Activated T-helper 2 cell treated with anti-CD3 and anti-CD28 coated beads, Interferon-gamma antibody, Interleukin-2, Interleukin-4, amounts not matched to agents 10 μg/mL and 5 μg/mL and 100 μg/mL, durations not matched to agents 14 hours and 24 hours and 36 hours (primary cell): ENCODE data around the gene TPRA1. TPM values are rescaled to one million over a fixed set of nuclear protein-coding genes. Genes with fewer than 3 reads are reported as not detected.

Source experiments
- DNase-seq: peaks from one replicate; pipeline ENCODE4 v3.0.0; 2021; ENCODE audit warnings: low spot score
- H3K27ac Mint-ChIP-seq: one replicate; pipeline ENCODE4 v1.8.0; 2021; ENCODE audit warnings: mixed read lengths
- H3K27me3 Mint-ChIP-seq: one replicate; pipeline ENCODE4 v1.8.0; 2021; ENCODE audit warnings: low read depth, mixed read lengths
- H3K36me3 Mint-ChIP-seq: one replicate; pipeline ENCODE4 v1.8.0; 2021; ENCODE audit warnings: low read depth, mixed read lengths
- H3K4me1 Mint-ChIP-seq: one replicate; pipeline ENCODE4 v1.8.0; 2021; ENCODE audit warnings: low read depth, mixed read lengths
- H3K4me3 Mint-ChIP-seq: one replicate; pipeline ENCODE4 v1.8.0; 2021; ENCODE audit warnings: low read depth, mild to moderate bottlenecking, moderate library complexity, mixed read lengths
- H3K9me3 Mint-ChIP-seq: one replicate; pipeline ENCODE4 v1.8.0; 2021; ENCODE audit warnings: mixed read lengths
- intact Hi-C: fragments of 100-400 bp; cut with micrococcal nuclease; formaldehyde crosslinking; loops from one replicate; pipeline ENCODE4 v1.15.1; 2023
- total RNA-seq: library from RNA; stranded (reverse); gene quantifications from 2 replicates; pipeline ENCODE4 v1.2.3, GENCODE V29; 2022

The TPRA1 gene
- total RNA-seq, 1 donor from 2014 or later: 36.0 TPM

- Mint-ChIP-seq H3K27ac (no peak overlapping the region), H3K4me3 (no peak overlapping the region), H3K9me3 (peaks cover 12% of the 10 kb centered on the region), H3K4me1 (peaks cover 3% of the 10 kb centered on the region), H3K27me3 (peaks cover 7% of the 10 kb centered on the region), H3K36me3 (peaks cover 7% of the 10 kb centered on the region)
- DNase-seq: no peak
- intact Hi-C loops: no loop called here
Measured at GRCh38 chr3:127560051-127560787, 30.3 kb downstream of the TPRA1 start.

GRCh38 chr3:127556565-127556964, 34.0 kb downstream of the TPRA1 start:
- H3K4me1 Mint-ChIP-seq: peaks cover 3% of the 10 kb centered on the region
- H3K9me3 Mint-ChIP-seq: peaks cover 12% of the 10 kb centered on the region
- peaks cover 7% of the 10 kb centered on the region for H3K36me3 Mint-ChIP-seq
- peaks cover 7% of the 10 kb centered on the region for H3K27me3 Mint-ChIP-seq
- intact Hi-C loops: no loop called here
- no peak for DNase-seq
- H3K27ac Mint-ChIP-seq: no peak overlapping the region
- no peak overlapping the region for H3K4me3 Mint-ChIP-seq

- Mint-ChIP-seq H3K27me3 (peaks cover 13% of the 10 kb centered on the region), H3K4me1 (peaks cover 1% of the 10 kb centered on the region), H3K36me3 (peaks cover 5% of the 10 kb centered on the region), H3K9me3 (peaks cover 5% of the 10 kb centered on the region), H3K4me3 (no peak overlapping the region), H3K27ac (no peak overlapping the region)
- DNase-seq: no peak
- intact Hi-C loops: no loop called here
Measured at GRCh38 chr3:127555108-127555507, 35.4 kb downstream of the TPRA1 start.

GRCh38 chr3:127552038-127552437, 38.5 kb downstream of the TPRA1 start:
- intact Hi-C loops: no loop called here
- Mint-ChIP-seq H3K27ac (no peak overlapping the region), H3K4me3 (no peak overlapping the region), H3K9me3 (no peaks in the 10 kb centered on the region), H3K27me3 (peaks cover 16% of the 10 kb centered on the region), H3K4me1 (peaks cover 6% of the 10 kb centered on the region), H3K36me3 (no peaks in the 10 kb centered on the region)
- DNase-seq: no peak

- Mint-ChIP-seq H3K27me3 (peaks cover 23% of the 10 kb centered on the region), H3K27ac (no peak overlapping the region), H3K4me1 (peaks cover 10% of the 10 kb centered on the region), H3K9me3 (no peaks in the 10 kb centered on the region), H3K36me3 (no peaks in the 10 kb centered on the region), H3K4me3 (no peak overlapping the region)
- intact Hi-C loops: no loop called here
- no peak for DNase-seq
Measured at GRCh38 chr3:127551178-127551577, 39.4 kb downstream of the TPRA1 start.

- H3K36me3 Mint-ChIP-seq: no peaks in the 10 kb centered on the region
- H3K4me1 Mint-ChIP-seq: peaks cover 10% of the 10 kb centered on the region
- intact Hi-C loops: no loop called here
- H3K27ac Mint-ChIP-seq: no peak overlapping the region
- H3K9me3 Mint-ChIP-seq: no peaks in the 10 kb centered on the region
- DNase-seq: no peak
- no peak overlapping the region for H3K4me3 Mint-ChIP-seq
- peaks cover 26% of the 10 kb centered on the region for H3K27me3 Mint-ChIP-seq
Measured at GRCh38 chr3:127550468-127551157, 39.9 kb downstream of the TPRA1 start.

GRCh38 chr3:127549826-127550467, 40.6 kb downstream of the TPRA1 start:
- Mint-ChIP-seq H3K27ac (no peak overlapping the region), H3K4me1 (peaks cover 10% of the 10 kb centered on the region), H3K4me3 (no peak overlapping the region), H3K36me3 (no peaks in the 10 kb centered on the region), H3K9me3 (no peaks in the 10 kb centered on the region), H3K27me3 (peaks cover 26% of the 10 kb centered on the region)
- intact Hi-C loops: loop anchor here (5.0 to 10.0 kb wide), 3 partner anchors 93 to 568 kb away; partner anchors contain the start of gene PLXNA1
- DNase-seq: no peak

- DNase-seq: peak; percentile 59
- Mint-ChIP-seq H3K9me3 (no peaks in the 10 kb centered on the region), H3K27ac (no peak overlapping the region), H3K4me3 (peak overlapping the region; percentile 72), H3K4me1 (peaks cover 10% of the 10 kb centered on the region), H3K36me3 (no peaks in the 10 kb centered on the region), H3K27me3 (peaks cover 26% of the 10 kb centered on the region)
- intact Hi-C loops: loop anchor here (5.0 to 10.0 kb wide), 3 partner anchors 91 to 566 kb away; partner anchors contain the start of gene PLXNA1
Measured at GRCh38 chr3:127547761-127548605, 42.5 kb downstream of the TPRA1 start.

GRCh38 chr3:127546970-127547733, 43.4 kb downstream of the TPRA1 start:
- DNase-seq: no peak
- Mint-ChIP-seq H3K27ac (no peak overlapping the region), H3K27me3 (peaks cover 24% of the 10 kb centered on the region), H3K4me1 (peaks cover 10% of the 10 kb centered on the region), H3K4me3 (peak overlapping the region; percentile 53), H3K36me3 (no peaks in the 10 kb centered on the region), H3K9me3 (no peaks in the 10 kb centered on the region)
- intact Hi-C loops: loop anchor here (5.0 to 10.0 kb wide), 3 partner anchors 90 to 565 kb away; partner anchors contain the start of gene PLXNA1

- intact Hi-C loops: loop anchor here (5.0 to 10.0 kb wide), 3 partner anchors 89 to 564 kb away; partner anchors contain the start of gene PLXNA1
- H3K27ac Mint-ChIP-seq: no peak overlapping the region
- peak overlapping the region; percentile 53 for H3K4me3 Mint-ChIP-seq
- H3K36me3 Mint-ChIP-seq: no peaks in the 10 kb centered on the region
- H3K9me3 Mint-ChIP-seq: no peaks in the 10 kb centered on the region
- DNase-seq: no peak
- peaks cover 10% of the 10 kb centered on the region for H3K4me1 Mint-ChIP-seq
- H3K27me3 Mint-ChIP-seq: peaks cover 21% of the 10 kb centered on the region
Measured at GRCh38 chr3:127546554-127546953, 44.0 kb downstream of the TPRA1 start.

GRCh38 chr3:127545711-127546457, 44.6 kb downstream of the TPRA1 start:
- no peak for DNase-seq
- Mint-ChIP-seq H3K27me3 (peaks cover 18% of the 10 kb centered on the region), H3K9me3 (no peaks in the 10 kb centered on the region), H3K27ac (no peak overlapping the region), H3K36me3 (no peaks in the 10 kb centered on the region), H3K4me1 (peaks cover 10% of the 10 kb centered on the region), H3K4me3 (peak overlapping the region; percentile 21)
- intact Hi-C loops: loop anchor here (2.0 to 10.0 kb wide), 5 partner anchors 89 to 867 kb away; partner anchors contain the start of gene PLXNA1
